Glutamatergic neuron (in vitro differentiated cells): Measurements from ENCODE around the gene MAP3K9. TPM values are rescaled to one million over a fixed set of nuclear protein-coding genes. Genes with fewer than 3 reads are reported as not detected.
"Not testable (repeated sequence)": the region's sequence is repeated elsewhere in the genome, so short reads cannot be mapped to it uniquely, and the experiment has no call there.

Experiments used
- DNase-seq: peaks from one replicate; pipeline ENCODE4 v3.0.0; 2022
- H3K27ac Mint-ChIP-seq: one replicate; pipeline ENCODE4 v1.8.0; 2020; ENCODE audit warnings: mild to moderate bottlenecking, mixed read lengths, inconsistent platforms; ENCODE audit not compliant: unreplicated experiment
- H3K27me3 Mint-ChIP-seq: one replicate; pipeline ENCODE4 v1.8.0; 2020; ENCODE audit warnings: mild to moderate bottlenecking, moderate library complexity, mixed read lengths, inconsistent platforms; ENCODE audit not compliant: unreplicated experiment
- H3K36me3 Mint-ChIP-seq: one replicate; pipeline ENCODE4 v1.8.0; 2020; ENCODE audit warnings: mild to moderate bottlenecking, mixed read lengths, inconsistent platforms; ENCODE audit not compliant: unreplicated experiment
- H3K4me1 Mint-ChIP-seq: one replicate; pipeline ENCODE4 v1.8.0; 2020; ENCODE audit warnings: mild to moderate bottlenecking, low read depth, mixed read lengths, inconsistent platforms; ENCODE audit not compliant: unreplicated experiment
- H3K4me3 Mint-ChIP-seq: one replicate; pipeline ENCODE4 v1.8.0; 2020; ENCODE audit warnings: mild to moderate bottlenecking, mixed read lengths, inconsistent platforms; ENCODE audit not compliant: unreplicated experiment
- H3K9me3 Mint-ChIP-seq: one replicate; pipeline ENCODE4 v1.8.0; 2020; ENCODE audit warnings: mild to moderate bottlenecking, moderate library complexity, mixed read lengths, inconsistent platforms; ENCODE audit not compliant: unreplicated experiment
- total RNA-seq: library from RNA; stranded (reverse); fragmentation: NEBNext Ultra II Directional; extraction: Animal tissue kit (Norgen Biotek cat#: 25700); gene quantifications from one replicate; pipeline ENCODE4 v1.2.1, GENCODE V29; 2021; ENCODE audit not compliant: unreplicated experiment
- TF ChIP-seq, protein P1 (sequence below): fragments of 200-600 bp; sonication (generic); IDR thresholded peaks from one replicate; pipeline ENCODE4 v1.5.0; 2021; ENCODE audit not compliant: partially characterized antibody, unreplicated experiment

Gene MAP3K9
- total RNA-seq, 1 donor from 2014 or later, result 20.0 TPM

DNA sequence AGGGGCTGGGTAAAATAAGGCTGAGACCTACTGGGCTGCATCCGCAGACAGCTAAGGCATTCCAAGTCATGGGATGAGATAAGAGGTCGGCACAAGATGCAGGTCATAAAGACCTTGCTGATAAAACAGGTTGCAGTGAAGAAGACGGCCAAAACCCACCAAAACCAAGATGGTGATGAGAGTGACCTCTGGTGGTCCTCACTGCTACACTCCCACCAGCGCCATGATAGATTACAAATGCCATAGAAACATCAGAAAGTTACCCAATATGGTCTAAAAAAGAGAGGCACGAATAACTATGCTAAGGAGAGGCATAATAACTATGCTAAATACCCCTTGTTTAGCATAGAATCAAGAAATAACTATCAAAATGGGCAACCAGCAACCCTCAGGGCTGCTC, 46.2 kb upstream of the MAP3K9 start:
- Mint-ChIP-seq H3K9me3 (no peaks in the 10 kb centered on the region), H3K36me3 (no peaks in the 10 kb centered on the region), H3K27me3 (no peaks in the 10 kb centered on the region), H3K4me3 (no peak overlapping the region), H3K4me1 (no peaks in the 10 kb centered on the region), H3K27ac (no peak overlapping the region)
- TF ChIP-seq, protein P1, sequence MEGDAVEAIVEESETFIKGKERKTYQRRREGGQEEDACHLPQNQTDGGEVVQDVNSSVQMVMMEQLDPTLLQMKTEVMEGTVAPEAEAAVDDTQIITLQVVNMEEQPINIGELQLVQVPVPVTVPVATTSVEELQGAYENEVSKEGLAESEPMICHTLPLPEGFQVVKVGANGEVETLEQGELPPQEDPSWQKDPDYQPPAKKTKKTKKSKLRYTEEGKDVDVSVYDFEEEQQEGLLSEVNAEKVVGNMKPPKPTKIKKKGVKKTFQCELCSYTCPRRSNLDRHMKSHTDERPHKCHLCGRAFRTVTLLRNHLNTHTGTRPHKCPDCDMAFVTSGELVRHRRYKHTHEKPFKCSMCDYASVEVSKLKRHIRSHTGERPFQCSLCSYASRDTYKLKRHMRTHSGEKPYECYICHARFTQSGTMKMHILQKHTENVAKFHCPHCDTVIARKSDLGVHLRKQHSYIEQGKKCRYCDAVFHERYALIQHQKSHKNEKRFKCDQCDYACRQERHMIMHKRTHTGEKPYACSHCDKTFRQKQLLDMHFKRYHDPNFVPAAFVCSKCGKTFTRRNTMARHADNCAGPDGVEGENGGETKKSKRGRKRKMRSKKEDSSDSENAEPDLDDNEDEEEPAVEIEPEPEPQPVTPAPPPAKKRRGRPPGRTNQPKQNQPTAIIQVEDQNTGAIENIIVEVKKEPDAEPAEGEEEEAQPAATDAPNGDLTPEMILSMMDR, result no peak
- no peak for DNase-seq

- not testable (repeated sequence) for H3K4me1 Mint-ChIP-seq, H3K4me3 Mint-ChIP-seq, H3K27ac Mint-ChIP-seq, H3K36me3 Mint-ChIP-seq, DNase-seq, H3K9me3 Mint-ChIP-seq, H3K27me3 Mint-ChIP-seq
These were observed 44.3 kb upstream of the MAP3K9 start for GRCh38 chr14:70853658-70854057.

GRCh38 chr14:70847406-70848090, 38.2 kb upstream of the MAP3K9 start:
- no peak overlapping the region for H3K4me3 Mint-ChIP-seq
- H3K36me3 Mint-ChIP-seq, result no peaks in the 10 kb centered on the region
- H3K27ac Mint-ChIP-seq, result no peak overlapping the region
- H3K4me1 Mint-ChIP-seq, result no peaks in the 10 kb centered on the region
- no peak for DNase-seq
- TF ChIP-seq, protein P1, result no peak
- no peaks in the 10 kb centered on the region for H3K27me3 Mint-ChIP-seq
- H3K9me3 Mint-ChIP-seq, result peaks cover 2% of the 10 kb centered on the region

DNA sequence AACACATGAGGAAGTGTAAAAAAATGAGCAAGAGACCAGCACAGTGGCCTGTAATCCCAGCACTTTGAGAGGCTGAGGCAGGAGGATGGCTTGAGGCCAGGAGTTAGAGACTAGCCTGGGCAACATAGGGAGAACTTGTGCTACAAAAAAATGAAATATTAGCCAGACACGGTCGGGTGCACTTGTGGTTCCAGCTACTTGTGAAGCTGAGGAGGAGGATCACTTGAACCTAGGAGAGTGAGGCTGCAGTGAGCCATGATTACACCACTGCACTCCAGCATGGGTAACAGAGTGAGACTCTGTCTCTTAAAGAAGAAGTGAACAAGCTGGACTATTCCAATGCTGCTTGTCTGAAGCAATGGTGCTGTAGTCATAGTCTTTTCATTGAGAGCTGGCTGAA, 36.3 kb upstream of the MAP3K9 start:
- H3K27me3 Mint-ChIP-seq, result no peaks in the 10 kb centered on the region
- no peaks in the 10 kb centered on the region for H3K4me1 Mint-ChIP-seq
- no peak overlapping the region for H3K27ac Mint-ChIP-seq
- H3K36me3 Mint-ChIP-seq, result no peaks in the 10 kb centered on the region
- H3K9me3 Mint-ChIP-seq, result peaks cover 2% of the 10 kb centered on the region
- DNase-seq, result no peak
- TF ChIP-seq, protein P1, result no peak
- no peak overlapping the region for H3K4me3 Mint-ChIP-seq

- DNase-seq, result no peak
- no peak overlapping the region for H3K27ac Mint-ChIP-seq
- no peaks in the 10 kb centered on the region for H3K4me1 Mint-ChIP-seq
- no peaks in the 10 kb centered on the region for H3K27me3 Mint-ChIP-seq
- TF ChIP-seq, protein P1, result no peak
- no peaks in the 10 kb centered on the region for H3K9me3 Mint-ChIP-seq
- no peak overlapping the region for H3K4me3 Mint-ChIP-seq
- H3K36me3 Mint-ChIP-seq, result no peaks in the 10 kb centered on the region
These were observed 33.6 kb upstream of the MAP3K9 start for GRCh38 chr14:70842851-70843462.
